ENCODE data around the gene ANKRD34A.

The ANKRD34A gene

DNA sequence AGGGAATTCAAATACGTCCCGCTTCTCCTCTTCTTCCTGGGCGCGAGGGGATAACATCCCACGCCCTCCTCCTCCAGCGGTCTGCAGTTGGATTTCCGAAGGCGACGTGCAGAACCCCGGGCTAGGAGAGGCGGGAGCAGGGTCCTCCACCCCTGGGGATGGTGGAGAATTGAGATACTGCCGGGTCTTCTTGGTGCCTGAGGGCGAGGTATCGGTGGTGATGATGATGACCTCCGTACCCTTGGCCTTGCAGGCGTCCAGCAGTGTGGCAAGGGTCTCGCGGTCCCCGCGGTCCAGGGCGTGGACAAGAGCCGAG lies 3.3 kb downstream of the ANKRD34A start:
- TF ChIP-seq, protein P1, sequence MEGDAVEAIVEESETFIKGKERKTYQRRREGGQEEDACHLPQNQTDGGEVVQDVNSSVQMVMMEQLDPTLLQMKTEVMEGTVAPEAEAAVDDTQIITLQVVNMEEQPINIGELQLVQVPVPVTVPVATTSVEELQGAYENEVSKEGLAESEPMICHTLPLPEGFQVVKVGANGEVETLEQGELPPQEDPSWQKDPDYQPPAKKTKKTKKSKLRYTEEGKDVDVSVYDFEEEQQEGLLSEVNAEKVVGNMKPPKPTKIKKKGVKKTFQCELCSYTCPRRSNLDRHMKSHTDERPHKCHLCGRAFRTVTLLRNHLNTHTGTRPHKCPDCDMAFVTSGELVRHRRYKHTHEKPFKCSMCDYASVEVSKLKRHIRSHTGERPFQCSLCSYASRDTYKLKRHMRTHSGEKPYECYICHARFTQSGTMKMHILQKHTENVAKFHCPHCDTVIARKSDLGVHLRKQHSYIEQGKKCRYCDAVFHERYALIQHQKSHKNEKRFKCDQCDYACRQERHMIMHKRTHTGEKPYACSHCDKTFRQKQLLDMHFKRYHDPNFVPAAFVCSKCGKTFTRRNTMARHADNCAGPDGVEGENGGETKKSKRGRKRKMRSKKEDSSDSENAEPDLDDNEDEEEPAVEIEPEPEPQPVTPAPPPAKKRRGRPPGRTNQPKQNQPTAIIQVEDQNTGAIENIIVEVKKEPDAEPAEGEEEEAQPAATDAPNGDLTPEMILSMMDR (IDR thresholded peaks at IDR 0.05; ENCODE audit: low read depth, low read length, missing control alignments) = no peak
- DNase-seq = no peak
- in situ Hi-C loops (cut with HindIII; ENCODE audit: low pct_ligation_motif_present, low sequenced_read_pairs) = no loop called here
- no peaks in the 10 kb centered on the region for H3K27me3 ChIP-seq (replicated peaks)
- H3K36me3 ChIP-seq (replicated peaks) = no peaks in the 10 kb centered on the region
- no peak overlapping the region for H3K27ac ChIP-seq
- peak overlapping the region; percentile 77 for H3K4me3 ChIP-seq (ENCODE audit: low read depth, low read length)

DNA sequence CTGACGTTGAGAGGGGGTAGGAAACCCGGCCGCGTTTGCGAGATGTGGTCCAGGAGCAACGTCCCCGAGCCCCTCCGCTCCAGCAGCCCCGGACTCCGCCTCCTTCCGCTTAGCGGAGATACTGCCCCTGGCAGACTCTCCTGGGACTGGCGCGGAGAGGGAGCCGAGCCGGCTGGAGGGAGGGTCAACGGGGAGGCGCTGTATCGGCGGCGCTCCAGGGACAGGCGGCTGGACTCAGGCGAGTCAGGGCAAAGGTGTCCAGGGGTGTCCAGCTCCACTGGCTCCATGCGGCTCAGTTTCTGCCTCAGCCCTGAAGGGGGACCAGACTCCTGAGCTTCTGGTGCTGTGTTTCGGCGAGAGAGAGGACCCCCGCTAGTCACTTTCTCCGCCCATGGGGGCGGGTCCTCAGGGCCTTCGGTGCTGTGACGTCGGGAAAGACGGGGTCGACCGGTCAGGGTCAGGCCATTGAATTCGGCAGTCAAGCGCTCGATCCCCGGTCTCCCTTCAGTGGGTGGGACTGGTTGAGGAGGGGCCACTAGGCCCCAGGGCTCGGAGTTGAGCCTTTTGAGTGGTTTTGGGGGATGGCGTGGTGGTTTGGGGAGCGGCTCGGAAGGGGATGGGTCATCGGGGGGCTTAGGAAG lies 3.8 kb downstream of the ANKRD34A start:
- in situ Hi-C loops (cut with HindIII; ENCODE audit: low pct_ligation_motif_present, low sequenced_read_pairs) = no loop called here
- H3K27me3 ChIP-seq (replicated peaks) = no peaks in the 10 kb centered on the region
- no peak overlapping the region for H3K27ac ChIP-seq
- peak overlapping the region; percentile 77 for H3K4me3 ChIP-seq (ENCODE audit: low read depth, low read length)
- no peaks in the 10 kb centered on the region for H3K36me3 ChIP-seq (replicated peaks)
- no peak for DNase-seq
- TF ChIP-seq, protein P1 (IDR thresholded peaks at IDR 0.05; ENCODE audit: low read depth, low read length, missing control alignments) = peak; percentile 35

DNA sequence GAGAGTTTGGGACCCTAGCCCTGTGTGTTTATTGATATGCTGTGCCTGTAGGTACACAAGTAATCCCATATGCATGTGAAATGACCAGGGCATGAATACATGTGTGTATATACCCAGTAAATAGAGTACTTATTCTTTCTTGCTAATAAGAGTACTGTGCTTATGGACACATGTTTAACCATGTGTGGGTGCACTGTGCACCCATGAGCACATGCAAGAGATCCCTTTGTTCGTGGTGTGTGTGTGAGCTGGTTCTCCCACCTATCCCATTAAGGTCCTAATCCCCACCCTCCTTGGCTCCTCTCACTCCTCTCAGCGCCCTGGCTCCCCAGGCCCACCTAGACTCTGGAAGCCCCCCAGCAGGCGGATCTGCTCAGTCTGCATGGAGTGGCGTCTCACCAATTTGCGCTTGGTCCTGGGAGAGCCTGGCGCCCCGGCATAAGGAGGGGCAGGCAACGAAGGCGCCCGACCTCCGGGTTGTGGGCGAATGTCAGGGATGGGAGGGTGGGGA lies 4.4 kb downstream of the ANKRD34A start:
- no peaks in the 10 kb centered on the region for H3K27me3 ChIP-seq (replicated peaks)
- no peak for DNase-seq
- peak overlapping the region; percentile 77 for H3K4me3 ChIP-seq (ENCODE audit: low read depth, low read length)
- in situ Hi-C loops (cut with HindIII; ENCODE audit: low pct_ligation_motif_present, low sequenced_read_pairs) = no loop called here
- H3K27ac ChIP-seq = no peak overlapping the region
- H3K36me3 ChIP-seq (replicated peaks) = no peaks in the 10 kb centered on the region
- TF ChIP-seq, protein P1 (IDR thresholded peaks at IDR 0.05; ENCODE audit: low read depth, low read length, missing control alignments) = no peak

DNA sequence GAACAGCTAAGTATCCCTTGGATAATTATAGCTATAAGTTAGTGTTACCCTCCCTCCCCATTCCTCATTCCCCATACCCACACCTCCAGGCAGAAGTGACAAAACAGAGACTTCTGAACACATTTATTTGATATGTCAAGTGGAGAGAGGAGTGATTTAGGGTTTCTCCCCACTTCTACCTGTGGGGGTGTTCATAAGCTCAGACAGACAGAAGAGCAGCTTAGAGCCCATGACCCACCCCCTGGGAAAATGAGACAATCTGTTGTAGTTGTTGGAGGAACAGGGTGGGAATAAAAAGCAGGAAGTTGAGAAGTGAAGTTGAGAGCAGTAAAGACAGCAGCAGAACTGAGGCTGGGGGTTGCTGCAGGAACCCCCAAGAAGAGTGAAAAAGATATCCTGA lies 5.0 kb downstream of the ANKRD34A start:
- H3K36me3 ChIP-seq (replicated peaks) = no peaks in the 10 kb centered on the region
- in situ Hi-C loops (cut with HindIII; ENCODE audit: low pct_ligation_motif_present, low sequenced_read_pairs) = no loop called here
- no peak overlapping the region for H3K4me3 ChIP-seq (ENCODE audit: low read depth, low read length)
- no peaks in the 10 kb centered on the region for H3K27me3 ChIP-seq (replicated peaks)
- no peak overlapping the region for H3K27ac ChIP-seq
- DNase-seq = no peak
- TF ChIP-seq, protein P1 (IDR thresholded peaks at IDR 0.05; ENCODE audit: low read depth, low read length, missing control alignments) = no peak

DNA sequence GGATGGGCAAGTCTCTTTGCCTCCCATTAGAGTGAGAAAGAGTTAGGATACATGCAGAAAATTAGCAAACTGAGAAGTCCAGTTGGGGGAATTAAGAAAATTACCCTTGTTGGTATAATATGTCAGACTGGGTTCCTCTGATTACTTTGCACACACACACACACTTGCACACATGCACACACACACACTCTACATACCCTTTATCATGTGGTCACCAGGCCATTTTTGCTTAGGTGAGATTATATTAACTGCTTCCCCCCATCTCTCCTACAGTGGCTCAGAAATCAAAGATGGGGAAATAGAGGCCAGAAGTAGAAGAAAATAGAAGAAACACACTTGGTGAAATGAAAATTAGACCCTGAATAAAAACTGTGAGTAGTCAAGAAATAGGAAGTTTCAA lies 5.6 kb downstream of the ANKRD34A start:
- Histone ChIP-seq H3K36me3 (replicated peaks) (no peaks in the 10 kb centered on the region), H3K27ac (no peak overlapping the region), H3K27me3 (replicated peaks) (no peaks in the 10 kb centered on the region), H3K4me3 (ENCODE audit: low read depth, low read length) (no peak overlapping the region)
- in situ Hi-C loops (cut with HindIII; ENCODE audit: low pct_ligation_motif_present, low sequenced_read_pairs) = no loop called here
- no peak for DNase-seq
- TF ChIP-seq, protein P1 (IDR thresholded peaks at IDR 0.05; ENCODE audit: low read depth, low read length, missing control alignments) = no peak

Data from brain microvascular endothelial cell (primary cell).